ENCODE results near the gene IKZF1.

The IKZF1 gene

DNA sequence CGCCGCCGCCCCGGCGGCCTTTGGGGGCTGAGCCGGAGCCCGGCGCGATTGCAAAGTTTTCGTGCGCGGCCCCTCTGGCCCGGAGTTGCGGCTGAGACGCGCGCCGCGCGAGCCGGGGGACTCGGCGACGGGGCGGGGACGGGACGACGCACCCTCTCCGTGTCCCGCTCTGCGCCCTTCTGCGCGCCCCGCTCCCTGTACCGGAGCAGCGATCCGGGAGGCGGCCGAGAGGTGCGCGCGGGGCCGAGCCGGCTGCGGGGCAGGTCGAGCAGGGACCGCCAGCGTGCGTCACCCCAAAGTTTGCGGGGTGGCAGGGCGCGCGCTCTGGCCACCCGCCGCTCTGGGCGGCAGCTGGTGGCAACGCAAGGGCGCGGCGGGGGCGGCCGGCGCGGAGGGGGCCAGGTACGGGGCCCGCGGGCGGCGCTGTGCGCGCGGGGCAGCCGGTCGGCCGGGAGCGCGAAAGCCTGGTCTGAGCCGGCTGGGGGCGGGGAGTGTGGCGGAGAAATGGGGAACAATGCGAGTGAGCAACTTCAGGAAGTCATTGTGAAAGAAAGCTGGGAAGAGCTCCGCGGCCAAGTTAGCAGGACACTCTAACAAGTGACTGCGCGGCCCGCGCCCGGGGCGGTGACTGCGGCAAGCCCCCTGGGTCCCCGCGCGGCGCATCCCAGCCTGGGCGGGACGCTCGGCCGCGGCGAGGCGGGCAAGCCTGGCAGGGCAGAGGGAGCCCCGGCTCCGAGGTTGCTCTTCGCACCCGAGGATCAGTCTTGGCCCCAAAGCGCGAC, at the start of gene IKZF1:
IKZF1 (plus strand) TSS at position 588 of the 782 bp plus-strand sequence. CDS start 14,346 bp downstream, outside the sequence.
- peak; percentile 66 for DNase-seq (ENCODE audit: low spot score)

DNA sequence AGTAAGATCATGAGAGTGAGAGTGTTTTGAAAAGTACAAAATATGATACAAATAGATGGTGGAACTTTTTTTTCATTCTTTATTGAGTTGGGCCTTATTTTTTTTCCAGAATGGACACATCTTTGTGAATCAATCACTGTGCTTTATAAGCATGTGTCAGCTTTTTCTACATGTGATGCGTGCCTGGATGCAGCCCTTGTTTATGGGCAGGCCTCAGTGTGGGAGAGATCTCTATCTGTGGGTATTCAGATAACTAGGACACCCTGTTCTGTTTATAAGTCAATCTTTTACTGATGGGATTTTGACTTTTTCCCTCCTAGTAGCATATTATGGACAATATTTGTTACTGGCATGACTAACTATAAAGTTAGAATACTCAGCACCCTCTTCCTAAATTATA, 42.9 kb upstream of the IKZF1 start:
- no peak for DNase-seq (ENCODE audit: low spot score)

DNA sequence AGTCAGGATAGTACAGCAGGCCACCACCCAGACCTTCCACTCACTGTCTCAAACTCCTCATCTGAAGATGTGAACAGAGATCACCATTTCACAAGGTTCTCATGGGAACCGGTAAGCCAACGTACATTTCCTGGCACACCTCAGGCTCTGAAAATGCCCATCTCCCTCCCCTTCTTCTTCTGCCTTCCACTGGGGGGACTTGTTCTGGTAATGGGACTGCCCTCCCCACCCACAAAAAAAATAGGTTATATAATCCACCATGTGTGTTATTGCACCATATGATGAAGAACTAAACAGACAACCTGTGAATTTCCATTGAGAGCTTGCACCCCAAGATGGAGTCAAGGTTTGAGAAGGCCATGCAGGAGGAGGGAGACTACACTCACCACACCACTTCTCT, 42.1 kb upstream of the IKZF1 start:
- no peak for DNase-seq (ENCODE audit: low spot score)

DNA sequence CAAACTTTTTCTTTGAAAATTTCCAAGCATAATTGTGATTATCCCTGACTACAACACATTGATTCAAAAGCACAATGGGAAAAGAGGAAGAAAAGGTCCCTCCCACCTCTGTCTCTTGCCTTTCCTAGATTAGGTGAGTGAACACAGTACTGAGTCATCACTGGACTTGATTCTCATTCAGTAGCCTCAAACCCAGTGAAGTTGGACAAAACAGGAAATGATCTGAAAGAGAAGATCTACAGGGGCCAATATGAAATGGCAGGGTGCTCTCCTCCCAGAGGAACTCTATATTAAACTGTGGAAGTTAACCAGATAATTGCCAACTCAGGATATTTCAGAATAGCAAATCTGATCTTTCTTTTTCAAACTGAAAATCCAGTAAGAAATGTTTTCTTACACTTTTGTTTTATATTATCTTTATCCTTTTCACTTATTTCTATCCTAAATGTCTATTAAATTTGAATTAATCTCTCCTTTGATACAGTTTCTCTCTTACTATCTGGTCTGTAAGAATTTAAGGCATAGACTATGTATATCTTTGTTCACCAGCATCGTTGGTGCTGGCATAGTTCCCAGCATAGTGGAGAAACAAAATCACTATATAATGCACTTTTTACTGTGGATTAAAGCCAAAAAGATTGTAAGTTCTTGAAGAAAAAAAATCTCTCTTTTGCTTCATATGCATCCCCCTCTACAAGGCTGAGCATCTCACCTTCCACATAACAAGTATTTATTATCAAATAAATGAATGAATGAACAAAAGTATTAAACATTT, 41.4 kb upstream of the IKZF1 start:
- no peak for DNase-seq (ENCODE audit: low spot score)

DNA sequence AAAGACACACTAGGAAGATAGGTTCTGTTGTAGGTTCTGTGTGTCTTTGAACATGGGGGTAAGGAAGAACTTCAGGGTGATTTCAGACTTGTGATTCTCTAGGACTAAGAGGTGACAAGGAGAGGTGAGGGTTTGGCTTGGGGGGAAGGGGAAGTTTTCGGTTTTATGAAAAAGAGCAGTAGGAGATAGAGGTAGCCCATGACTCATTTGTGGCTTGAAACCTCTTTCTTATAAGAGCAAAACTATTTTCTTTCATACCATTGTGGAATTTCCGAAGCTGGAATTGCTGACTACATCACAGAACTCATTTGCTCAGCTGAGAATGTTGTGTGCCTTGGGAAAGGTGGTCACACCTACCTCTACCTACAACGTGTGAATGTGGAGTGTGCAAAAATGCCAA, 39.6 kb upstream of the IKZF1 start:
- no peak for DNase-seq (ENCODE audit: low spot score)

DNA sequence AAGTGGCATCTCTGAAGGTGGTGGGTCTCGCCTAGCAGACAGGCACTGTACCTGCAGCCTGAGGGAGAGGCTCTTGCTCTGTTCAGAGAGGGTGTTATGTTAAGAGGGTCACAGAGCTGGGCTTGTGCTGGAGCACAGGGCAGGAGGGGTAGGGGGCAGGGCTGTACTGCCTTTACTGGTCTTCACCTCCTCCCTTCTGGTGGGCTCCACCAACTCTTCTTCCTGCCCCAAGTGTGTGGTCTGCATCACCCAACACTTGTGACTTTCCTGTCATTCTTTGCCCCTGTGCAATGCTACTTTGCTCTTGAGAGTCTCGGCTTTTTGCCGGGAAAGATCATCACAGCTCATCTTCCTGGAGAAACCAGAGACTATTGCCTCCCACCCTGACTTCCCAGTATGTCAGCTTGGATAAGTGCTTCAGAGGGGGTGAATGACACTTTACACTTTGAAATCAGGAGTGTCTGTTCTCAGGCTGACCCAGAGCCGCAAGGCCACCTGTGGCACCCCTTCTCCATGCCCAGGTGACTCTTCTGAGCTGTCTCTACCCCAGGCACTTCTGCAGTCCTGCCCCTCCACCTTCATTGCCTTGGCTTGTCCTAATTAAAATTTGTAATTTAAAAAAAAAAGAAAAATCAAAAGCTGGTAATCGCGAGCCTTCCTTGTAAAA, 38.4 kb upstream of the IKZF1 start:
- no peak for DNase-seq (ENCODE audit: low spot score)

DNA sequence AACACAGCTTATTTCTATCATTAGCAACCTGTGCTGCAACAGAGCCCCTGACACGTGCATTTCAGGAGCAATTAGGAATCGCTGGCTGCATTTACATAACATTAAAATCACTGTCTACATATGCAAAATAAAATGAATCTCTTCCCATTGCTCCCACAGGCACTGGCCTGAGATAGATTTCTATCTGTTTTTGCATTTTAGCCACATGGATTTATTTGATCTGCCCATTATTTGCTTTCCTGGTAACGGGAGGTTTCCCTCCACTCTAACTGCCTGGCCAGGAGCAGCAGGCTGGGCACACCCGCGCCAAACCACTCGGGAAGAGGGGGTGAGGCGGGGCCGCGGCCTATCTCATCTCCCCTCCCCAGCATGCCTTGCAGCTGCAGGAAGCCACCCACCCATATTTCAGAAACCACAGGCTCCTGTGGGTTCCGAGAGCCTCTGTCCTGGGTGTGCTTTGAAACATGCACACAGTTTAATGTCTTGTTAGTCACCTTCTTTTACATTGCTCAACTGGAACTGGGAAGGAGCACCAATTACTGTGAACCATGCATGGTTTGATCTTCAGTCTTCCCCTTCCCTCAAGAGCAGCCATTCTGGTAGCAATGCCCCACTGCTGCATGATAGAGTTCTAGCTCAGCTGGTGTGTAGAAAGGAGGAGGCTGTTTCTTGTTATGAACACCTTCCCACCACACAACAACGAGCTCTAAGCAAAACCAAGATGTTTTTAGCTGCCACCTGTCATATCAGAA, 37.7 kb upstream of the IKZF1 start:
- DNase-seq (ENCODE audit: low spot score), result no peak

DNA sequence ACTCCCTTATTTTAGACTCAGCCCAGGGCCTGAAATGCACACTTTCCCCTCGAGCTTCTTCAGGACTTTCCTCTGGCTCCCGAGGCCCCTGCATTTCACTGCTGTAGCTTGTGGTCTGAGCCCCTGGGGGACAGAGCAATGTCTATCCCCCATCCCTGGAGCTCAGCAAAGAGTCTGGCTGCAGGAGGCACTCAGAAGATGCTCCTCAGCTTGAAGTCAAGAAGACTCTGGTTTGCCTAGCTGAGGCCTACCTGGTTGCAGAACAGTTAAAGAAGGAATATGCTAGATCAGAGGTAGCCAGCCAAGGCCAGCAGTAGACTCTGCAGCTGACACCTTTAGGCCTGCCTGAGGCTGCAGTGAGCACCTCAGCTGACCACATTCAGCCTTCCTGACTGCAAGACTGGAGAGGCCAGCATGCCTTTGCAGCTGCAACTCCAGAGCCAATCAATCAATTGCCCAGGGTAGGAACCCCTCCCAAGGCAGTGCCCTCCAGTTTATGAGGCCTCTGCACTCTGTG, 36.9 kb upstream of the IKZF1 start:
- no peak for DNase-seq (ENCODE audit: low spot score)

DNA sequence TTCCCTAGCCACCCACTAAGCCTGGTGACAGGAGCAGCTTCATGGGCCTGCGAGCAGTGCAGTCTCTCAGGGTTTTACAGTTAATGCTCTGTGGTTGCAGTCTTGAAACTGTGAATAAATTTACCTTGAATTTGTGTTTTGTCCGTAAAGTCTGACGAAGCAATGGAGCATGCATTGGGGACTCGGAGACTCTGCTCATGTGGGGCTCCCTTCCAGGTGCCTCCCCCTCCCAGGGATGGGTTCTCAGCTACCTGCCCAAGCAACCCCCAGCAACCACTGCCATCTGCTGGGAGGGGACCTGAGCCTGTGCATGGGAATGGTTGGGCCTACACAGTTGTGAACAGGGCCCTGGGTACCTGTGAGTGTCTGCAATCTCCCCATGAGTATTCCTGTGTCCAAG, 36.3 kb upstream of the IKZF1 start:
- no peak for DNase-seq (ENCODE audit: low spot score)

DNA sequence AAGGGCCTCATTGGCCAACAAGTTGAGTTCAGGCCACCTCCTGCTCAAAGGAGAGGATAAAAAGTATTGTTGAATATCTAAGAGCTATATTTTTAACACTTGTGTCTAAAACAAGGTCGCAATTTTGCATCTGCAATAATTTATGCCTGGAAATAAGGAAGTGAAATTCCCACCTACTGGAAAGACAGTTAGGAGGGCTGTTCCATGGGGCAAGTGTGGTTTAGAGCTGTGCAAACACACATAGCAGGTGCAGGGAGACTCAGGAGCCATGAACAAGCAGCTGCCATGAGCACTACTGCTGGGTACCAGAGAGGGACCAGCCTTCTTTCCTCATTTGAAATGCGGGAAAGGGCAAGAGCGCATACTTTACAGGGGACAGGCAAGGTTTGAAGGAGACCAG, 35.5 kb upstream of the IKZF1 start:
- no peak for DNase-seq (ENCODE audit: low spot score)

DNA sequence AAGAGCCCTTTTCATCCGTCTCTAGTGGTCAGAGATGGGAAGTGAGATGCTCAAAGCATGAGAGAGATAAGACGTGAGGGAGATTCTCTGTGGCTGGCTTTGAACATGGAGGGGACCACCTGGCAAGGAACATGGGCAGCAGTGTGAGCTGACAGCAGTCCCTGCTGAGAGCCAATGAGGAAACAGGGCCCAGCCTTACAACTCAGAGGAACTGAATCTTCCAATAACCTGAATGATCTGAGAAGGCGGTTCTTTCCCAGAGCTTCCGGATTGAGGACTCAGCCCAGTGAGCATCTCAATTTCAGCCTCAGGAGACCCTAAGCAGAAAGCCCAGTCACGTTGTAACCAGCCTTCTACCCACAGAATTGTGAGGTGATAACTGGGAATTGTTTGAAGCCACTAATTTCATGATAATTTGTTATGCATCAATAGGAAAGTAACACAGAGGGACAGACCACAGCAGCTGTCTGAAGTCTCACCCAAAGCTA, 33.9 kb upstream of the IKZF1 start:
- DNase-seq (ENCODE audit: low spot score), result no peak

DNA sequence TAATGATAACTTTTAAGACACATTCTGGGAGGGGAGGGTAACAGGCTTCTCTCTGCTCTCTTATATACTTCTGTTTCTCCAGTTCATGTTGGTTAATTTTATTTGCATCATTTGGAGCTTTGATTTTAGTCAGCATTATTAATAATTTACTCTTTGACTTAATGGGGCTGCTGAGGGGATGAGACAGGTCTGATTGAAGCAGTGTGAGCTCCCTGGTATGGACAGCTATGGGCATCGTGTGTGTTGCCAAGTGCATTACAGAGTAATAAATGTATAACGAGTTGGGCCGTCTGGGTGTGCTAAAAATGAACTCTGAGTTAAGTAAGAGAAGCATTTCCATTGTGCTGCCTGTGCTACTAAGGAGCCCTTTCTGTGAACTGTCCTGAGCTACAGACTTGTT, 31.7 kb upstream of the IKZF1 start:
- no peak for DNase-seq (ENCODE audit: low spot score)

DNA sequence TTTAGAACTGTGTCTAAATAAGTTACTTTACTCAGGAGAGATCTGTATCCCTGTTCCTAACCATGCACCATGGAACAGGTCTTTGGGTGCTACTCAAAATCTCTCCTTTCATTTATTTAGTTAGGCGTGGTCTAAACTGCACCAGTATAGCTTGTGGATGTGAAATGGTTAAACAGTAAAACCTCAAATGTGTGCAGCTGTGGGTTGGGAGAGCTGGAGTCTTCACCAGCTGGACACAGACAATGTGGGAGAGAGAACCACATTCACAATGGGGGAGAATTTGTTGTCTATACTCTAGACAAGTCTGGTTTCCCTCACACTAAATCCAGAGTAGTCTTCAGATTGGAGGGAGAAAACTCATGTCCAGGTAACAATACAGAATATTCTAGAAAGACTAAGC, 31.2 kb upstream of the IKZF1 start:
- no peak for DNase-seq (ENCODE audit: low spot score)

DNA sequence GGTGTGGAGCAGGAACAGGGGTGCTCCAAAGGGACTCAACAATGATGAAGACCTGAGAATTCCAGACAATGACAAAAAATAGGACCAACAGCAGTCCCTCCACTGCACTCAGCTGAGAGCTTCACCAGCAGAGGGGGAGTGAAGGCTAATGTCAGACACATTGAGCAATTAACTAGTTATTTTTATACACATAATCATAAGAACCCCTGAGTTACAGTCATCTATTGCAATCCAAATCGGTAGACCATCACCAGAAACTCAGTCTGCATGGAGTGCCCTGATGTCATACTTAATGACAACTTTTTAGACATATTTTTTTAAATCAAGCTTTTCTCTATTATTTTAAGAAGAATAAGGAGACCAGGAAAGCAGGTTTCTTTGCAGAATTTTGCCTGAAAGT, 30.6 kb upstream of the IKZF1 start:
- DNase-seq (ENCODE audit: low spot score), result no peak

DNA sequence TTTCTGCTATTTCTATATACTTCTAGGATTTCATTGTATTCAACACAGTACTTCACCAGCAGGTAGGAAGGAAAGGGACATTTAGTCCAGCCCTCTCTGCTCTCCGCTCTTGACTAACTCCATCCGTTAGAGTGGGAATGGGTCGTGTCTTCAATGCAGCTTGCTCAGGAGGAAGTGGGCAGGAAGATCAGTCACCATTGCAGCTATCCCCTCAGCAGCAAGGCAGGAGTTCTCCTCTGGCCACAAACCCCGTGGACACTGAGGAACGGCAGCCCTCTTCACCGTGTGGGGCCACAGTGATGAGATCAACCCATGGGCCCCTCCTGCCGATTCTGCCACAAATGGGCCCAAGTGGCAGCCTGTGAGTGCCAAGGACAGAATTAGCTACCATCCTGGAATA, 30.2 kb upstream of the IKZF1 start:
- no peak for DNase-seq (ENCODE audit: low spot score)

DNA sequence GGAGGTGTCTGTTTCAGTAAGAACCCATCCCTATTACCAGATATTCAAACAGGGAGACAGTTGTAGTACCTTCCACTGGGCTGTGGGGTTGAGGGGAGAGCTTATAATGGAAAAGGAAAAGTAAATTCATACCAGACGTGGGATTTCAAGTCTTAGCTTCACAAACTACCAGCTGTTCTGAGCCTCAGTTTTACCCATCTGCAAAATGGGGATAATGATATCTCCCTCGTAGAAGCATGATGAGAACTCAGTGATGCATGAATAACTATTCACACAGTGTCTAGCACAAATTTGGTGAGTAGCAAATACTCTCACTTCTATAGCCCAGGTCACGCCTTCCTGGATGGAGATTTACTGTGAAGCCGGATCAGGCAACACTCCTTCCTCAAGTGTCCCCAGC, 29.1 kb upstream of the IKZF1 start:
- DNase-seq (ENCODE audit: low spot score), result no peak

DNA sequence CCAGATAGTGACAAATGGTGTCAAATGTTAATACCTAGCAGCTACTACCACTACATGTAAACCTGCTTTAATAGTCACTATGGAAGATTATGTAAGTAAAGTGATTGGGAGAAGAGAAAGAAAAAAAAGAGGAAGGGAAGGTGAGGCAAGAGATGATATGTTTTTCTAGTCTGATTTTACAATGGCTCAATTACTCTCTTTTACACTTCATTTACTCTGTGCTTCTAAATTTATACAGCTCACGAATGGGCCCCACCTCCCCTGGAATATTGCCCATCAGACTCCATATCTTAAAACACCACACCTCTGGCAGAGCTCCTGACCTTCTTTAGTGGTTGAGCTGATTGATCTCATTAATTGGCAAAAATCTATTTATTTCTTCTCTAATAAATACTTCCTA, 28.0 kb upstream of the IKZF1 start:
- no peak for DNase-seq (ENCODE audit: low spot score)

DNA sequence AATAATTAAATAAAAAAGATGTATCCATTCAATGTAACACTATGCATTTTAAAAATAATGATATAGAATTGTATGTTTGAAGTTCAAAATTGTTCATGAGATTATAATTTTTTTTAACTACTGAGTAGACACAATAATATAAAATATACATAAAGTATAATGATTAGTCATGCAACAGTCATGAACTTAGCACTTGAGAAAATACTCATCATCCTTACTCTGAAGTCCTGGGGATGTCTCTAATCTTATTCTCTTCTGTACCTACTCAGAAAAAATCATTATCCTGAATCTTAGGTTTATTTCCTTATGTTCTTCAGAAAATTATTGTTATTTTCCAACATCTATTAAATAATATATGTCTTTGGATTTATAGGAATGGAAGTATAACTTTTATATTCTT, 26.4 kb upstream of the IKZF1 start:
- DNase-seq (ENCODE audit: low spot score), result no peak

DNA sequence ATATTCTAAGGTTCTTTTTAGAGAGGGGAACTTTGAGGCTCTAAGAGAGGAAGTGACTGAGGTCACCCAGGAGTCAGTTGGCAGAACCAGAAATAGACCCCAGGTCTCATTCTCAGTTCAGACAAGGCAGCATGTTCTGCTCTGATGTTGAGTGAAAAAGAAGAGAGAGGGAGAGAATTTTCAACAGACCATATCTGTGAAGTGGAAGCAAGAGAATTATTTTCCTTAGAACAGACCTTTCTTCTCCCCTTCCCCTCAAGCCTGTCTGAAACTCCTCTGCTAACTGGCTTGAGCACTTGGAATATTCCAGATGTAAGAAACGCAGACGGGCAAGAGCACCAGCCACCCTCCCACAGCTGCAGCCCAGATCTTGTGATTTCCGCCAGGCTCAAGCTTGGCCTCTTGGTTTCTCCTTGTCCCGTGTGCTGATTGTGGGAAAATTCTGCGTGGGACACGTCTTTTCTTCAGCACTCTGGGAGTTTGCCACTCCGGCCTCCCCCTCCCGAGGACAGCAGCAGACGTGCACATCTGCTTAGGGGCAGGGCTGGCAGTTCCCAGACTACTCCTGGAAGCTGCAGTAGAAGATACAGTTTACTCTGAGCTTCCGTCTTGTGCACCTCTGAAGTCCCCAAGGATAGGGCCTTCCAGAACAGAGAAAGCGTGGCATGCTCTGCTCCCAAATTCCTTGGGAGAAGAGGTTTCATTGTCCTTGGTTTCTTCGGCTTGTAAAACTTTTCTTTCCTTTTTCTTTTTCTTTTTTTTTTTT, 22.7 kb upstream of the IKZF1 start:
- no peak for DNase-seq (ENCODE audit: low spot score)

DNA sequence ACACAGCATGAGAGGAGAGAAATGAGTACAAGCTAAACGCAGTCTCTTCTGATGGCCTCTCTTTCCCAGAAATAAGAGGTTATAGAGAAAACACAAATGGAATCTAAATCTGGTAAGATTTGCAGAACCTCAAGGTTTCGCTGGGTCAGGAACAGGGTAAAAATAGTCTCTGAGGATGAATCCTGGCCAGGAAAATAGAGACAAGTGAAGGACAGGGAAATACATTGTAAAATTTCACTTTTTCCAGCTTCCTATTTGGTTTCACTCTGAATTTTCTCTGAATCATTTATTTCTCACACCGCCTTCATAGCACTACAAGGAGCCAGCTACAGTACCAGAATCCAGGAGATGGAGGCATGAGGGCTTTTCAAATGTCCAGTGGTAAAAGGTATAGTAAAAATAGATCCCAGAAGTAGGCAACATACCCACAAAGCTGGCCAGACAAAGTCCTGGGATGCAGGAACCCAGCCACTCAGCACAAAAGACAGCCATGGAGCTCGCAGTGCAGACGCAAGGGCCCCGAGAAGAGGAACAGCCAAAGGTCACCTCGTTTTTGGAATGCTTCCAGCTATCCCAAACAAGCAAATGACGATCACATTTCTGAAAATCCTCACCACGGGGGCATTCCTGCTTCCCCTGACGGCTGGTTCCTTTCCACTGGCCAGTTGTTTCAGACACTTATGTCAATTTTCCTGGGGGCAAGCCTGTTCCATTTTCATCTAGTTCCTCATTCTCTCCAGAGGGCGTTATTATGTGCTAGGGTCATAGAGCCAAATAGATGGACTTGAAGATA, 21.5 kb upstream of the IKZF1 start:
- no peak for DNase-seq (ENCODE audit: low spot score)
